AG10803 (cell line): ENCODE data around the gene EP400.

Source experiments
- DNase-seq: peaks from one replicate; pipeline ENCODE4 v3.0.0; 2010; ENCODE audit warnings: low read depth
- H3K4me3 ChIP-seq: 2 replicates; pipeline ENCODE4 v1.5.1; 2011; ENCODE audit warnings: mild to moderate bottlenecking, low read length, control low read depth
- TF ChIP-seq, protein P1 (sequence below): conservative IDR thresholded peaks from 2 replicates; pipeline ENCODE4 v1.5.1; 2011; ENCODE audit warnings: mild to moderate bottlenecking, low read length, control low read depth, inconsistent platforms

Gene EP400

DNA sequence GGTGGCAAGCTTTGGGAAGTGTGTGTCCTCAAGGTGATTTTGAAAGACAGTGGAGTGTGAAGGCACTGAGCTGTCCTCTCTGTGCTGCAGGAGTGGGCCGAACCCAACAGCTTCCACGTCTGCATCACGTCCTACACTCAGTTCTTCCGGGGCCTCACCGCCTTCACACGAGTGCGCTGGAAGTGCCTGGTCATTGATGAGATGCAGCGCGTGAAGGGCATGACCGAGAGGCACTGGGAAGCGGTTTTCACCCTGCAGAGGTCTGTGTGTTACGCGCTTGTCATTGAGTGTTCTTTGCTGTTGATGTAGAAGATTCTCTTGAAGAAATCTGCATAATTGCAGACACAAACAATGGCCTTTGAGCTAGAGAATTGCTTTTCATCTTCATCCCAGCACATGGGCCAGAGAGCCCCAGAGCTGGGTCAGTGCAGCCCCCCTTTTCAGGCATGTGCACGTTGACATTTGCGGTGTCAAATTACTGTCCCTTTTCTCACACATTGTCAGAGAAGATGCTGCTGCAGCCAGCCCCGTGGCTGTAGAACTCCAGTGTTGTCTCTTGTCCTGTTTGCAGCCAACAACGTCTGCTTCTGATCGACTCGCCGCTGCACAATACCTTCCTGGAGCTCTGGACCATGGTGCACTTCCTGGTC, 63.3 kb downstream of the EP400 start:
- TF ChIP-seq, protein P1, sequence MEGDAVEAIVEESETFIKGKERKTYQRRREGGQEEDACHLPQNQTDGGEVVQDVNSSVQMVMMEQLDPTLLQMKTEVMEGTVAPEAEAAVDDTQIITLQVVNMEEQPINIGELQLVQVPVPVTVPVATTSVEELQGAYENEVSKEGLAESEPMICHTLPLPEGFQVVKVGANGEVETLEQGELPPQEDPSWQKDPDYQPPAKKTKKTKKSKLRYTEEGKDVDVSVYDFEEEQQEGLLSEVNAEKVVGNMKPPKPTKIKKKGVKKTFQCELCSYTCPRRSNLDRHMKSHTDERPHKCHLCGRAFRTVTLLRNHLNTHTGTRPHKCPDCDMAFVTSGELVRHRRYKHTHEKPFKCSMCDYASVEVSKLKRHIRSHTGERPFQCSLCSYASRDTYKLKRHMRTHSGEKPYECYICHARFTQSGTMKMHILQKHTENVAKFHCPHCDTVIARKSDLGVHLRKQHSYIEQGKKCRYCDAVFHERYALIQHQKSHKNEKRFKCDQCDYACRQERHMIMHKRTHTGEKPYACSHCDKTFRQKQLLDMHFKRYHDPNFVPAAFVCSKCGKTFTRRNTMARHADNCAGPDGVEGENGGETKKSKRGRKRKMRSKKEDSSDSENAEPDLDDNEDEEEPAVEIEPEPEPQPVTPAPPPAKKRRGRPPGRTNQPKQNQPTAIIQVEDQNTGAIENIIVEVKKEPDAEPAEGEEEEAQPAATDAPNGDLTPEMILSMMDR = no peak
- no peak for DNase-seq
- H3K4me3 ChIP-seq = no peak overlapping the region

DNA sequence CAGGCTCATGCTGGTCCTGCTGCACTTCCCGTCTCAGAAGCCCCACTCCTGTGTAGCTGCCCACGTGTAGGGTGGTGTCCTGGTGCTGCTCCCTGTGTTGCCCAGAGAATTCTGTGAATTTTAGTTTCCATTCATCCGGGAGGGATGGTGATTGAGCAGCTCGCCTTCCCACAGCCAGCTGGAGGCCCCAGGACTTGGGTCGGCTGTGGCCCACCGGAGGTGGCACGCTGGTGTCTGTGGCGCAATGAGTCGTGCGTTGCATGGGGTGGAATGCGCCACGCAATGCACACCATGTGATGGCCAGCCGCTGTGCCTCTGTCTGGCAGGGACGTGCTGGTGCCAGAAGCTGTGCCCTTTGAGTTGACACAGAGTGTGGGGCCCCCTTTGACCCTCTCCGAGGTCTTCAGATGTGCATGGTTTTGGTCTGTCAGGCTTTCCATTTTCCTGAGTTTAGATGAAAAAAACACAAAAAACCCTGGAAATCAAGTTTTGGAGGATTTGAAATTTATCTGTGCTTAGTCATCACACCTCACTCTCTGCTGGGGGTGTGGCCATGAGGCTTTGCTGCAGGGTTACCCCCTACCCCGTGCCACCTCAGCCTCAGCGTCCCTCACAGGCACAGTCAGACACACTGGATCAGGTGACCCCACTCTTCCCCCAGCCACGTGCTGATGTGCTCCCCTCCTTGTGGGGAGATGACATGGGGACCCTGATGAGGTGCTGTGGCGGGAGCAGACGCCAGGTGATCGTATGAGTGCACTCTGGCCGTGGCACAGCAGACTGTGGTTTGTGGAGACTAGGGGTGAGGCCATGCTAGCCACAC, 64.6 kb downstream of the EP400 start:
- H3K4me3 ChIP-seq = no peak overlapping the region
- TF ChIP-seq, protein P1 = no peak
- no peak for DNase-seq

DNA sequence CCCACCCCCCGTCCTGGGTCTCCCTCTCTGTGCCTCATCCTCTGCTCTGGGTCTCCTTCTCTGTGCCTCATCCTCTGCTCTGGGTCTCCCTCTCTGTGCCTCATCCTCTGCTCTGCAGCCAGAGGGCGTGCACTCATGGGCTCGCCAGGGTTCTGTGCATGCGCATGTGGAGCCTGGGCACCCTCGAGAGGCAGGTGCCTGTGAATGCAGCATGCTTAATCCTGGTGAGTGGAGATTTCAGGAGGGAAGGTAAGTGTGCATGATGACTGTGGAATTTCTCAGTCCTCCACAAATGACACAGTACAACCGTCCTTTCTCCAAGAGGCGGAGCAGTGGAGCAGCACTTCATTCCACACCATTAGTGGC, 65.2 kb downstream of the EP400 start:
- TF ChIP-seq, protein P1 = no peak
- DNase-seq = no peak
- H3K4me3 ChIP-seq = no peak overlapping the region

DNA sequence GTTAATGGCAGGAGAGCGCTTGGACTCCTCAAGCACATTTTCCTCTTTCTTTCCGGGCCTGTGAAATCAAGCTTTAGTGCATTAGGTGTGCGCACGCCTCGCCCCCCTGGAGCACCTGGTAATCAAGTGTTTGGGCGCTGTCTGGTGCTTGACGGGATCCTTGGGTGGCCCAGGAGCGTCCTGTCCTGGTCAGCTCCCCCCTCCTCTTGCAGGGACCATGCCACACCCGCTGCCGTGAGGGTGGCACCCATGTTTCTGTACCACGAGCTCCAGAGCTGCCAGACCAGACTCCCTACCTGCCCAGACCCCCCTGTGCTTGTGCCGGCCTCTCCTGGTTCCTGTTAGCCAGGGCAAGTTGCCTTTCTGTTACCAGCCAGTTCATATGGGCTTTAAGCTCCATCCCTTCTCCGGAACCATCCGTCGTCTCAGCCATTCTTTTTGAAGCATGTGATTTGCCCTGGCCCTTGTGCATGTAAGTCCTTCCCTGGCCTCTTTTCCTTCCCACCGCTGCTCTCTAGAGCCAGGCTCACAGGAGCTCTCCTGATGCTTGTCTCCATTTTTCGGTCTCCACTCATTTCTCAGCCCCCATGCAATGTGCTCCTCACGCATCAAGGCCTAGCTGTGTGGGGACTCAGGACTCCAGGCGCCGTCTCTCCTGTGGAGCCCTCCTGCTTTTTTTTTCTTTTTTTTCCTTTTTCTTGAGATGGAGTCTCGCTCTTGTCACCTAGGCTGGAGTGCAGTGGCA, 66.1 kb downstream of the EP400 start:
- TF ChIP-seq, protein P1 = no peak
- H3K4me3 ChIP-seq = no peak overlapping the region
- DNase-seq = no peak

DNA sequence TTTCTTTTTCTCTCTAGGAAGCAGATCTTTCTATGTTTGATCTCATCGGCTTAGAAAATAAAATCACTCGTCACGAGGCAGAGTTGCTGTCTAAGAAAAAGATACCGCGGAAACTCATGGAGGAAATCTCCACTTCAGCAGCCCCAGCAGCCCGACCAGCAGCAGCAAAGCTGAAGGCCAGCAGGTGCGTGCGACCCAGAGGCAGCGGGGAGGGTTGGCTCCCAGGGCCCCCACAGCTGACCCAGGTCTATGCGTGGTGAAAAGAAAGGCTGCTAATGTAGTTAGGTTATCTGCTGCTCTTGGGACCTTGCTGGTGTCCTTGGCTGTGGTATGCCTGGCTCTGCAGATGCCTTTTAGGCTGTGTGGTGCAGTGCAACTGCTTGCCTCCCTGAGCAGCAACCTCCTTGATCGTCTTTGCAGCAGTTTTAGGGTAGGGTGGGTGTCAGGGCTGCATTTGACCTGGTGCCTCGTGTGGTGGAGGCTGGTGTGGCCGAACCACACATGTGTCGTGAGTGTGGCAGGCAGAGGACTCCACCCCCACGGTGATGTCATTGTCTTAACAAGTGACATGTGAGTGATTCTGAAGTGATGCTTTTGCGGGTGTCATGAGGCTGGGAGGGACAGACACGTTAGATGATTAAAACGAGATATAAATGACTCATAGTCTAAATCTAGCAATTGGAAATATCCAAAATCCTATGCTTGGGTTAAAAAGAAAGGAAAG, 68.6 kb downstream of the EP400 start:
- DNase-seq = peak; percentile 5
- no peak overlapping the region for H3K4me3 ChIP-seq
- TF ChIP-seq, protein P1 = no peak

DNA sequence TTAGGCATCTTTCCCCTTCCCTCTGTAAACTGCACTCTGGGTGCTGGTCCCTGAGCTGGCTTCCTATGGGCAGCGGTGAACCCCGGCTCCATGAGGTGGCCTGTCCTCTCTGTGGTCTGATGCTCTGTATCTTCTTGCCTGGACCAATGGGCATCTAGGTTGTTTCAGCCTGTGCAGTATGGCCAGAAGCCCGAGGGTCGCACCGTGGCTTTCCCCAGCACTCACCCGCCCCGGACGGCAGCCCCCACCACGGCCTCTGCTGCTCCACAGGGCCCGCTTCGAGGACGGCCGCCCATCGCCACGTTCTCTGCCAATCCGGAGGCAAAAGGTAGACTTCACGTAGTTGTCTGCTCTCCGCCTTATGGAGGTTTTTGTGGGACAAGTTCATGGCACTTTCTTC, 70.1 kb downstream of the EP400 start:
- no peak for DNase-seq
- H3K4me3 ChIP-seq = no peak overlapping the region
- TF ChIP-seq, protein P1 = no peak
